ENCODE measurements around the gene RIN3. TPM values are rescaled to one million over a fixed set of nuclear protein-coding genes. Genes with fewer than 3 reads are reported as not detected.
"Not testable (repeated sequence)": the region's sequence is repeated elsewhere in the genome, so short reads cannot be mapped to it uniquely, and the experiment has no call there.

Gene RIN3
- total and polyA plus RNA-seq, 2 of the 4 experiments (the other 2 are of a cell fraction): 2.5 to 11.1 TPM

DNA sequence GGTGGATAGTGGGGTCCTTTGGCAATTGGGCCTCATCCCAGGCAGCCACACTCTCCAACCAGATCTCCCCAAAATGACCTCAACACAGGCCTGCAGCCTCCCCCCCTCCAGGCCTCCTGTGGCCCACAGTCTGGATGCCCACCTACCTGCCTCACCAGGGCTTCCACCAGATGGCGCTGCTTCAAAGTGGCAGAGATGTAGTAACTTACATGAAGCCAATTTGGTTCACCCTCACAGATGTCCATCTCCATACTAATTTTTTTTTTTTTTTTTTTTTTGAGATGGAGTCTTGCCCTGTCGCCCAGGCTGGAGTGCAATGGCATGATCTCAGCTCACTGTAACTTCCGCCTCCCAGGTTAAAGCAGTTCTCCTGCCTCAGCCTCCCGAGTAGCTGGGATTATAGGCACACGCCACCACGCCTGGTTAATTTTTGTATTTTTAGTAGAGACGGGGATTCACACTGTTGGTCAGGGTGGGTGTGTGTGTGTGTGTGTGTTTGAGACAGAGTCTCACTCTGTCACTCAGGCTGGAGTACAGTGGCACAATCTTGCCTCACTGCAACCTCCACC lies 201.2 kb downstream of the RIN3 start:
- peak; percentile 58 for DNase-seq
- CTCF ChIA-PET: interaction anchor here (0.6 to 1.2 kb wide), 4 partner anchors 20 to 151 kb away, joined by 3 to 4 read pairs (median 4); no protein-coding TSS in a partner anchor
- H3K23ac ChIP-seq (ENCODE audit: low read depth, low read length); H2BK5ac ChIP-seq (ENCODE audit: low read depth, low read length, poor library complexity, severe bottlenecking); H4K91ac ChIP-seq (ENCODE audit: insufficient read depth, low read depth, low read length); H4K5ac ChIP-seq (ENCODE audit: low read depth, low read length); H2BK15ac ChIP-seq (ENCODE audit: low read depth, low read length); H3K27me3 ChIP-seq (ENCODE audit: control insufficient read depth, insufficient read depth, low read length); dilution Hi-C loops (cut with HindIII; ENCODE audit: low sequenced_read_pairs, unreplicated experiment); H3K4me2 ChIP-seq (ENCODE audit: low read depth, low read length); H3K27ac ChIP-seq (ENCODE audit: insufficient read depth, low read length); H3K4me1 ChIP-seq (ENCODE audit: control insufficient read depth, insufficient read depth, low read length); H3K9me3 ChIP-seq (ENCODE audit: control insufficient read depth, insufficient read depth, low read length); H3K4me3 ChIP-seq (ENCODE audit: insufficient read depth, low read depth, low read length); H3K4ac ChIP-seq (ENCODE audit: low read depth, low read length); H3K36me3 ChIP-seq (ENCODE audit: control insufficient read depth, insufficient read depth, low read length); H3K18ac ChIP-seq (ENCODE audit: low read depth, low read length); POLR2A ChIA-PET (ENCODE audit: unreplicated experiment); H4K8ac ChIP-seq (ENCODE audit: low read depth in 2 of 2, low read length in 2 of 2); H2BK20ac ChIP-seq (ENCODE audit: low read depth, low read length); BruUV-seq (replicated peaks); H3K79me1 ChIP-seq (ENCODE audit: low read depth in 1 of 2, low read length in 2 of 2); H3K9me1 ChIP-seq (ENCODE audit: insufficient read depth, low read length); H2BK120ac ChIP-seq (ENCODE audit: low read depth, low read length); H2AK5ac ChIP-seq (ENCODE audit: low read depth, low read length); H4K20me1 ChIP-seq (ENCODE audit: insufficient read depth, low read length); H3K56ac ChIP-seq (ENCODE audit: extremely low read depth, insufficient read depth, low read length); H3K9ac ChIP-seq (ENCODE audit: low read depth, low read length); H3K14ac ChIP-seq (replicated peaks; ENCODE audit: low read depth, low read length): not testable (repeated sequence)
- peak; percentile 75 for ATAC-seq (ENCODE audit: low read depth)
- intact Hi-C loops (cut with micrococcal nuclease): loop anchor here (1.0 kb wide), 1 partner anchor 70 kb away; no protein-coding TSS in a partner anchor
- in situ Hi-C loops (cut with MboI; ENCODE audit: low sequenced_read_pairs): loop anchor here (5.0 kb wide), 1 partner anchor 67 kb away; no protein-coding TSS in a partner anchor
- TF ChIP-seq, protein P1, sequence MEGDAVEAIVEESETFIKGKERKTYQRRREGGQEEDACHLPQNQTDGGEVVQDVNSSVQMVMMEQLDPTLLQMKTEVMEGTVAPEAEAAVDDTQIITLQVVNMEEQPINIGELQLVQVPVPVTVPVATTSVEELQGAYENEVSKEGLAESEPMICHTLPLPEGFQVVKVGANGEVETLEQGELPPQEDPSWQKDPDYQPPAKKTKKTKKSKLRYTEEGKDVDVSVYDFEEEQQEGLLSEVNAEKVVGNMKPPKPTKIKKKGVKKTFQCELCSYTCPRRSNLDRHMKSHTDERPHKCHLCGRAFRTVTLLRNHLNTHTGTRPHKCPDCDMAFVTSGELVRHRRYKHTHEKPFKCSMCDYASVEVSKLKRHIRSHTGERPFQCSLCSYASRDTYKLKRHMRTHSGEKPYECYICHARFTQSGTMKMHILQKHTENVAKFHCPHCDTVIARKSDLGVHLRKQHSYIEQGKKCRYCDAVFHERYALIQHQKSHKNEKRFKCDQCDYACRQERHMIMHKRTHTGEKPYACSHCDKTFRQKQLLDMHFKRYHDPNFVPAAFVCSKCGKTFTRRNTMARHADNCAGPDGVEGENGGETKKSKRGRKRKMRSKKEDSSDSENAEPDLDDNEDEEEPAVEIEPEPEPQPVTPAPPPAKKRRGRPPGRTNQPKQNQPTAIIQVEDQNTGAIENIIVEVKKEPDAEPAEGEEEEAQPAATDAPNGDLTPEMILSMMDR (conservative IDR thresholded peaks at IDR 0.05; ENCODE audit: low read depth, low read length): peak; percentile 65
- TF ChIP-seq RAD21 (IDR thresholded peaks at IDR 0.05; ENCODE audit: low read length) (peak; percentile 66), SMC3 (IDR thresholded peaks at IDR 0.05; ENCODE audit: low read depth, low read length) (peak; percentile 82)
- H2AK9ac ChIP-seq (replicated peaks; ENCODE audit: low read depth, low read length, poor library complexity): peak overlapping the region; percentile 42
- no CpG with 5 or more reads among the region's 7 CpGs for WGBS, 2 experiments (ENCODE audit: extremely low coverage in 2 of 2, insufficient read length in 1 of 2)
- H2AFZ ChIP-seq (replicated peaks; ENCODE audit: low read length, poor library complexity): peak overlapping the region; percentile 65
